Right lobe of liver (tissue), 4 donors: ENCODE data around the gene NCK2.

Source experiments
- CTCF ChIP-seq, 4 donors: fragments of 200-600 bp in 3 of 4; fragments of 450-650 bp in 1 of 4; IDR thresholded peaks; one replicate each; pipeline versions ENCODE4 v1.5.1 to v1.8.0; 2016 to 2022; ENCODE audit warnings: antibody characterized with exemption in 4 of 4, mild to moderate bottlenecking in 2 of 4
- POLR2A ChIP-seq: fragments of 450-650 bp; IDR thresholded peaks from one replicate; pipeline ENCODE4 v1.6.1; 2017; ENCODE audit warnings: antibody characterized with exemption, mild to moderate bottlenecking
- donor health status: DM: no; HTN: no; CAD: no.
- donor health status: DM: no; HTN: no; CAD: no.
- donor health status: DM: no; HTN: yes; CAD: no.

GRCh38 chr2:105820691-105821090 is 76.0 kb downstream of the NCK2 start:
- TF ChIP-seq CTCF (IDR thresholded peaks at IDR 0.05) = no peak
- no peak for TF ChIP-seq POLR2A
